ENCODE results near the gene TPSAB1. TPM values are rescaled to one million over a fixed set of nuclear protein-coding genes. Genes with fewer than 3 reads are reported as not detected.

The TPSAB1 gene
- total and polyA plus RNA-seq, 2 experiments from 2014 or later = not detected

- no peaks in the 10 kb centered on the region for H4K20me1 ChIP-seq (ENCODE audit: insufficient read depth)
Measured at GRCh38 chr16:1217526-1217925, 23.0 kb upstream of the TPSAB1 start.

GRCh38 chr16:1218061-1218929 lies 22.2 kb upstream of the TPSAB1 start:
- WGBS, 2 experiments (ENCODE audit: low coverage in 1 of 2, low lambda C conversion rate in 2 of 2, missing lambda C conversion rate in 2 of 2) = 81% methylated on average over 38 to 48 of the region's 49 CpGs
- no peak for DNase-seq
- in situ Hi-C loops (cut with MboI) = no loop called here

More at GRCh38 chr16:1217526-1217925, 23.0 kb upstream of the TPSAB1 start:
- Histone ChIP-seq H3K36me3 (ENCODE audit: low read depth) (no peaks in the 10 kb centered on the region), H3K27ac (no peak overlapping the region), H3K27me3 (replicated peaks; ENCODE audit: insufficient read depth) (no peaks in the 10 kb centered on the region), H3K4me2 (ENCODE audit: unreplicated experiment) (no peak overlapping the region), H3K9me3 (ENCODE audit: low read depth) (no peaks in the 10 kb centered on the region), H3K9me2 (ENCODE audit: insufficient read depth) (no peaks in the 10 kb centered on the region), H3K9ac (no peak overlapping the region), H2AFZ (no peak overlapping the region), H3K79me2 (ENCODE audit: insufficient read depth) (no peaks in the 10 kb centered on the region), H3K4me1 (ENCODE audit: insufficient read depth) (no peaks in the 10 kb centered on the region), H3F3A (ENCODE audit: insufficient read depth) (no peaks in the 10 kb centered on the region), H3K4me3 (no peak overlapping the region)
- TF ChIP-seq EZH2 (IDR thresholded peaks at IDR 0.05; ENCODE audit: insufficient read depth, poor library complexity, severe bottlenecking) (no peak), EZH2phosphoT487 (IDR thresholded peaks at IDR 0.05; ENCODE audit: insufficient read depth, low read depth) (no peak)
- in situ Hi-C loops (cut with MboI) = no loop called here
- 78 to 79% methylated on average over 23 to 24 of the region's 24 CpGs for WGBS, 2 experiments (ENCODE audit: low coverage in 1 of 2, low lambda C conversion rate in 2 of 2, missing lambda C conversion rate in 2 of 2)
- no peak for DNase-seq

DNA sequence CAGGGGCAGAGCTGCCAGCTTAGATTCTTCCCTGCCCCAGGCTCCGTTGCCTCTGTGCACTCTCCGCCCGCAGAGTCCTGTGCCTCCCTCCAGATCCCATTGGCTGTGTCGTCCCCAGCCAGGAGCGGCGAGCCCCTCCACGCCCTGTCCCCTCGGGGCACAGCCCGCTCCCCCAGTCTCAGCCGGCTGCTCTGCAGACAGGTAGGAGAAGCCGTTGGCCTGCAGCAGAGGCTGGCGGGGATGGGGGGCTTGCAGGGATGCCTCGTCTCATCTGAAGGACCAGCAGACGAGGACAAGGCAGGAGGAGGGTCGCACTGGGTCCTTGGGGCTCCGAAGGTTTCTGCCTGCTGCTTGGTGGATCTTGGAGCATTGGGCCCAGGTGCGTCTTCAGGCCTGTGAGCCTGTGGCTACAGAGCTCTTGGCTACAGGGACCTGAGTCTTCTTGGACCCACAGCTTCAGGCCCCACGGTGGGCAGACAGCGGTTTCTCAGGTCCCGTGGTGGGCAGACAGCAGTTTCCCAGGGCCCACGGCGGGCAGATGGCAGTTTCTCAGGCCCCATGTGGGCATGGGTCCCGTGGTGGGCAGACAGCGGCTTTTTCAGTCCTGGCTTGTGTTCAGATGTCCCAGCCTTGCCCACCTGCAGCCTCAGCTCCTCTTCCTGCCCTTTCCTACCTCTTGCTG lies 21.4 kb upstream of the TPSAB1 start:
- Histone ChIP-seq H3K36me3 (ENCODE audit: low read depth) (no peaks in the 10 kb centered on the region), H3K9ac (no peak overlapping the region), H2AFZ (no peak overlapping the region), H3K9me2 (ENCODE audit: insufficient read depth) (no peaks in the 10 kb centered on the region), H3K79me2 (ENCODE audit: insufficient read depth) (no peaks in the 10 kb centered on the region), H3K4me1 (ENCODE audit: insufficient read depth) (no peaks in the 10 kb centered on the region), H4K20me1 (ENCODE audit: insufficient read depth) (no peaks in the 10 kb centered on the region), H3K27me3 (replicated peaks; ENCODE audit: insufficient read depth) (no peaks in the 10 kb centered on the region), H3K4me3 (no peak overlapping the region), H3K4me2 (ENCODE audit: unreplicated experiment) (no peak overlapping the region), H3F3A (ENCODE audit: insufficient read depth) (no peaks in the 10 kb centered on the region), H3K9me3 (ENCODE audit: low read depth) (no peaks in the 10 kb centered on the region), H3K27ac (no peak overlapping the region)
- DNase-seq = no peak
- WGBS, 2 experiments (ENCODE audit: low coverage in 1 of 2, low lambda C conversion rate in 2 of 2, missing lambda C conversion rate in 2 of 2) = 65 to 67% methylated on average over 22 to 24 of the region's 24 CpGs
- in situ Hi-C loops (cut with MboI) = no loop called here
- TF ChIP-seq EZH2 (IDR thresholded peaks at IDR 0.05; ENCODE audit: insufficient read depth, poor library complexity, severe bottlenecking) (no peak), EZH2phosphoT487 (IDR thresholded peaks at IDR 0.05; ENCODE audit: insufficient read depth, low read depth) (no peak)

More at GRCh38 chr16:1218061-1218929, 22.2 kb upstream of the TPSAB1 start:
- Histone ChIP-seq H3K4me3 (no peak overlapping the region), H3K9ac (no peak overlapping the region), H3K9me2 (ENCODE audit: insufficient read depth) (no peaks in the 10 kb centered on the region), H3K4me2 (ENCODE audit: unreplicated experiment) (no peak overlapping the region), H3K27me3 (replicated peaks; ENCODE audit: insufficient read depth) (no peaks in the 10 kb centered on the region), H3F3A (ENCODE audit: insufficient read depth) (no peaks in the 10 kb centered on the region), H4K20me1 (ENCODE audit: insufficient read depth) (no peaks in the 10 kb centered on the region), H3K79me2 (ENCODE audit: insufficient read depth) (no peaks in the 10 kb centered on the region), H2AFZ (no peak overlapping the region), H3K27ac (no peak overlapping the region), H3K36me3 (ENCODE audit: low read depth) (no peaks in the 10 kb centered on the region), H3K4me1 (ENCODE audit: insufficient read depth) (no peaks in the 10 kb centered on the region), H3K9me3 (ENCODE audit: low read depth) (no peaks in the 10 kb centered on the region)
- TF ChIP-seq EZH2 (IDR thresholded peaks at IDR 0.05; ENCODE audit: insufficient read depth, poor library complexity, severe bottlenecking) = no peak
- no peak for TF ChIP-seq EZH2phosphoT487 (IDR thresholded peaks at IDR 0.05; ENCODE audit: insufficient read depth, low read depth)

- WGBS, 2 experiments (ENCODE audit: low coverage in 1 of 2, low lambda C conversion rate in 2 of 2, missing lambda C conversion rate in 2 of 2) = 79 to 84% methylated on average over 43 of the region's 55 CpGs
- in situ Hi-C loops (cut with MboI) = no loop called here
- no peak overlapping the region for H2AFZ ChIP-seq
Measured at GRCh38 chr16:1220098-1220728, 20.3 kb upstream of the TPSAB1 start.

More at GRCh38 chr16:1220098-1220728, 20.3 kb upstream of the TPSAB1 start:
- Histone ChIP-seq H3K79me2 (ENCODE audit: insufficient read depth) (no peaks in the 10 kb centered on the region), H3K27me3 (replicated peaks; ENCODE audit: insufficient read depth) (no peaks in the 10 kb centered on the region), H3K9me2 (ENCODE audit: insufficient read depth) (no peaks in the 10 kb centered on the region), H4K20me1 (ENCODE audit: insufficient read depth) (no peaks in the 10 kb centered on the region), H3K4me2 (ENCODE audit: unreplicated experiment) (no peak overlapping the region), H3K36me3 (ENCODE audit: low read depth) (no peaks in the 10 kb centered on the region), H3F3A (ENCODE audit: insufficient read depth) (no peaks in the 10 kb centered on the region), H3K9ac (no peak overlapping the region), H3K4me1 (ENCODE audit: insufficient read depth) (no peaks in the 10 kb centered on the region), H3K4me3 (no peak overlapping the region), H3K9me3 (ENCODE audit: low read depth) (no peaks in the 10 kb centered on the region), H3K27ac (no peak overlapping the region)
- no peak for DNase-seq
- TF ChIP-seq EZH2 (IDR thresholded peaks at IDR 0.05; ENCODE audit: insufficient read depth, poor library complexity, severe bottlenecking) = no peak
- TF ChIP-seq EZH2phosphoT487 (IDR thresholded peaks at IDR 0.05; ENCODE audit: insufficient read depth, low read depth) = no peak
